DND-41 (cell line): Measurements from ENCODE around the gene APOL6.
"Not testable (repeated sequence)": the region's sequence is repeated elsewhere in the genome, so short reads cannot be mapped to it uniquely, and the experiment has no call there.

ENCODE experiments used
- ATAC-seq: fragments of 200-7000 bp; cut with Tn5 transposase; 3 replicates; pipeline ENCODE4 v1.9.1; 2021; ENCODE audit warnings: low read depth; ENCODE audit not compliant: insufficient read depth
- DNase-seq: peaks from one replicate; pipeline ENCODE4 v3.0.0-alpha.2; 2020
- H2AFZ ChIP-seq: 2 replicates; pipeline ENCODE4 v1.6.0; 2012; ENCODE audit warnings: low read depth, low read length
- H3K27ac ChIP-seq: 2 replicates; pipeline ENCODE4 v1.5.1; 2012; ENCODE audit warnings: low read length, inconsistent platforms
- H3K27me3 ChIP-seq: fragments of 200-600 bp; sonication (generic); 2 replicates; pipeline ENCODE4 v1.6.0; 2012; ENCODE audit warnings: low read length, mild to moderate bottlenecking, inconsistent platforms; ENCODE audit not compliant: insufficient read depth, poor library complexity
- H3K36me3 ChIP-seq: 2 replicates; pipeline ENCODE4 v1.5.1; 2012; ENCODE audit warnings: low read length, inconsistent platforms; ENCODE audit not compliant: insufficient read depth
- H3K4me1 ChIP-seq: 2 replicates; pipeline ENCODE4 v1.5.1; 2012; ENCODE audit warnings: mild to moderate bottlenecking, low read length; ENCODE audit not compliant: insufficient read depth
- H3K4me2 ChIP-seq: 2 replicates; pipeline ENCODE4 v1.6.0; 2012; ENCODE audit warnings: mild to moderate bottlenecking, moderate library complexity, low read length, inconsistent platforms; ENCODE audit not compliant: insufficient read depth
- H3K4me3 ChIP-seq, 2 experiments: fragments of 200-600 bp in 1 of 2; shearing (Covaris generic) in 1 of 2; 2 replicates each; pipeline ENCODE4 v1.5.1; 2012 to 2016; ENCODE audit warnings: inconsistent platforms in 2 of 2, low read length in 2 of 2, mild to moderate bottlenecking in 2 of 2, low read depth in 1 of 2, moderate library complexity in 1 of 2
- H3K79me2 ChIP-seq: 2 replicates; pipeline ENCODE4 v1.6.0; 2012; ENCODE audit warnings: low read length, inconsistent platforms; ENCODE audit not compliant: insufficient read depth
- H3K9ac ChIP-seq: 2 replicates; pipeline ENCODE4 v1.6.0; 2012; ENCODE audit warnings: low read depth, mild to moderate bottlenecking, inconsistent platforms, low read length, moderate library complexity
- H3K9me3 ChIP-seq: 2 replicates; pipeline ENCODE4 v1.5.1; 2012; ENCODE audit warnings: low read length, moderate library complexity, mild to moderate bottlenecking, inconsistent platforms; ENCODE audit not compliant: insufficient read depth, severe bottlenecking
- H4K20me1 ChIP-seq: 2 replicates; pipeline ENCODE4 v1.6.0; 2012; ENCODE audit warnings: low read length; ENCODE audit not compliant: insufficient read depth
- EZH2 ChIP-seq: IDR thresholded peaks from 3 replicates; pipeline ENCODE4 v1.6.1; 2012; ENCODE audit warnings: borderline replicate concordance, low read depth, mild to moderate bottlenecking, moderate library complexity, low read length, inconsistent platforms; ENCODE audit not compliant: severe bottlenecking
- TF ChIP-seq, protein P1 (sequence below): IDR thresholded peaks from 2 replicates; pipeline ENCODE4 v1.5.1; 2012; ENCODE audit warnings: borderline replicate concordance, low read length, moderate library complexity, mild to moderate bottlenecking; ENCODE audit not compliant: poor library complexity, severe bottlenecking; ENCODE audit errors: extremely low read depth

Gene APOL6

DNA sequence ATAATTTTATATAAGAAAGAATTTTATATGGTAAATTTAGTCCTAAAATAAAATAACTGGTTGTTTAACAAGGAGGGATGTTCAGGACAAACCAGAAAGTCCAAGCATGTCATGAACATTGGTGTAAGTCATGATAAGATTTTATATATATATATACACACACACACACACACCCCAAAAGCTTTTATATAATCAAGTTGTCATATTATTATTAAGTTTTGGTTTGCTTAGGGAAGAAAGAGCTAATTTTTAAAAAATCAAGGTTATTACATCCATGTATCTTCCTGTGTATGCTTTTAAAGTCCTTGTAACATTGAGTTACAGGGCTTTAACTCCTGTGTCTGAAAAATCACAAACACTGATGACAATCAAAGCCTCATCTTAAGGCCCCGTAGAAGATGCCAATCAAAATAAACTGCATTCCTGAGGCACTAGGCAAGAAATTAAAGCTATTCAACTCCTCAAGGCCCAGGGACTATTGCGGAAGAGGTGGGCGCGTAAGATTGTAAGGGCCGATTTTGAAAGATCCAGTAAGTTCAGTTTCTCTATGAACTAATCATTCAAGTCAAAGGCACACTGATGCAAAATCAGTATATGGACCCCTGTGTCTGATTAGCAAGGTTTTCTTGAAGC, 16.8 kb downstream of the APOL6 start:
- no peak for DNase-seq
- H2AFZ ChIP-seq: no peak overlapping the region
- no peak overlapping the region for H3K9ac ChIP-seq
- no peak overlapping the region; a peak in 1 of 4 replicates for H3K4me3 ChIP-seq
- no peaks in the 10 kb centered on the region for H4K20me1 ChIP-seq
- H3K79me2 ChIP-seq: peaks cover 9% of the 10 kb centered on the region
- TF ChIP-seq, protein P1, sequence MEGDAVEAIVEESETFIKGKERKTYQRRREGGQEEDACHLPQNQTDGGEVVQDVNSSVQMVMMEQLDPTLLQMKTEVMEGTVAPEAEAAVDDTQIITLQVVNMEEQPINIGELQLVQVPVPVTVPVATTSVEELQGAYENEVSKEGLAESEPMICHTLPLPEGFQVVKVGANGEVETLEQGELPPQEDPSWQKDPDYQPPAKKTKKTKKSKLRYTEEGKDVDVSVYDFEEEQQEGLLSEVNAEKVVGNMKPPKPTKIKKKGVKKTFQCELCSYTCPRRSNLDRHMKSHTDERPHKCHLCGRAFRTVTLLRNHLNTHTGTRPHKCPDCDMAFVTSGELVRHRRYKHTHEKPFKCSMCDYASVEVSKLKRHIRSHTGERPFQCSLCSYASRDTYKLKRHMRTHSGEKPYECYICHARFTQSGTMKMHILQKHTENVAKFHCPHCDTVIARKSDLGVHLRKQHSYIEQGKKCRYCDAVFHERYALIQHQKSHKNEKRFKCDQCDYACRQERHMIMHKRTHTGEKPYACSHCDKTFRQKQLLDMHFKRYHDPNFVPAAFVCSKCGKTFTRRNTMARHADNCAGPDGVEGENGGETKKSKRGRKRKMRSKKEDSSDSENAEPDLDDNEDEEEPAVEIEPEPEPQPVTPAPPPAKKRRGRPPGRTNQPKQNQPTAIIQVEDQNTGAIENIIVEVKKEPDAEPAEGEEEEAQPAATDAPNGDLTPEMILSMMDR: no peak
- no peak for TF ChIP-seq EZH2
- H3K36me3 ChIP-seq: peaks cover 59% of the 10 kb centered on the region
- no peaks in the 10 kb centered on the region for H3K27me3 ChIP-seq
- no peak overlapping the region for H3K27ac ChIP-seq
- H3K4me2 ChIP-seq: no peak overlapping the region
- H3K9me3 ChIP-seq: peaks cover 53% of the 10 kb centered on the region
- H3K4me1 ChIP-seq: peaks cover 14% of the 10 kb centered on the region
- ATAC-seq: no peak

DNA sequence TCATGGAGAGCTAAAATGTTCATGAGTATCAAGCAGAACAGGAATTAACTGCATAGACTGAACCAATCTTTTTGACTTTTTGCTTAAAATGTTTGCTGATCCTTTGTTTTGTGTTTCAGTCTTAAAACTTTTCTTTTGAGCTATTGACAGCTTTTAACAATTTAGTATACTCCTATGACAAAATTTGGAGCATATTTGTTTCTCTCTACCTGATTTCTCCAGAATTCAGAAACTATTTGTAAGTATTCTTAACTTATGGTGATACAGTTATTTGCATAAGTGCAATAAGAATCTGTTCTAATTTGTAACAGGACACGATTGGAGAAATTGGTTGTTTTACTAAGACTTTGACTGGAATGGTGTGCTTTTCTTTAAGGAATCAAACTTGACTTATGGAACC, 18.5 kb downstream of the APOL6 start:
- H2AFZ ChIP-seq, H3K9ac ChIP-seq, H4K20me1 ChIP-seq, H3K27me3 ChIP-seq, H3K27ac ChIP-seq, H3K79me2 ChIP-seq, H3K4me2 ChIP-seq, H3K4me1 ChIP-seq, ATAC-seq, H3K4me3 ChIP-seq, DNase-seq: not testable (repeated sequence)
- H3K9me3 ChIP-seq: peaks cover 48% of the 10 kb centered on the region
- peaks cover 46% of the 10 kb centered on the region for H3K36me3 ChIP-seq

DNA sequence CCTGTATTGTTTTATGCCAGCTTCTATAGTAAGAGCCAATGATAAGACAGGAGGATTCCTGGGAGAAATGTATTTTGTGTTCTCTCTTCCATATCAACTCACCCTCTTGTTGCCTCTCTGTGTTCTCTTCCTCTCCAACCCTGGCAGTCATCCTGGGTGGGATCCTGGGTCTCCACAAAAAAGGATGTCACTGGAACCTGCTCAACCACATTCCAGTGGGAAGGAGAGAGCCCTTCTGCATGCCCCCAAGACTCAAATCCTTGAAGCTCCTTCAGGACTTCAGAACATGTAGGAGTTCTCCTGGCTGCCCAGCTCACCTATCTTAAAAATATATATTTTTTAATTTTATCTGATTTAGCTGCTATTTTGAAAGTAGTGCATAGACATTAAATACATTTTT, 26.1 kb downstream of the APOL6 start:
- Histone ChIP-seq H3K4me3 (no peak overlapping the region), H3K4me1 (no peaks in the 10 kb centered on the region), H3K27me3 (no peaks in the 10 kb centered on the region), H3K9ac (no peak overlapping the region), H3K4me2 (no peak overlapping the region), H2AFZ (no peak overlapping the region), H4K20me1 (no peaks in the 10 kb centered on the region), H3K36me3 (no peaks in the 10 kb centered on the region), H3K27ac (no peak overlapping the region), H3K9me3 (peaks cover 4% of the 10 kb centered on the region), H3K79me2 (no peaks in the 10 kb centered on the region)
- DNase-seq (no peak), ATAC-seq (no peak)
- no peak for TF ChIP-seq EZH2
- TF ChIP-seq, protein P1: no peak

DNA sequence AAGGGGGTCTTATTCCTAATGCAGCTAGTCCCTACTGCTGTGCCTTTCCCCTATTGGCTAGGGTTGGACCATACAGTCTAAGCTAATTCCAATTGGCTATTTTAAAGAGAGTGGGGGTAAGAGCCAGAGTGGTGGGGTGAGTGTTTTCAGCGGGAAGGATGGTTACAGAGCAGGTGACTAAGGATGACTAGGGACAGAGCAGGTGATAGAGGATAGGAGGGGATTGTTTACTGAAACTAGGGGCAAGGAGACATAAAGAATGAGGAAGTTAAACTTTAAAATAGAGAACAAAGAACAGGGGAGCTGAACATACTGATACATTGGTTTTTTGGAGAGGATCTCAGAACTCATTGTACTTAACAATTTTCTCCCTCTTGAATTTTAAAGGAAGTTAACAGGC, 27.8 kb downstream of the APOL6 start:
- not testable (repeated sequence) for H3K27me3 ChIP-seq, H2AFZ ChIP-seq, H3K9ac ChIP-seq, H3K4me2 ChIP-seq, H3K36me3 ChIP-seq, H3K9me3 ChIP-seq, H3K79me2 ChIP-seq, DNase-seq, ATAC-seq, H3K4me1 ChIP-seq, H3K27ac ChIP-seq, H3K4me3 ChIP-seq, H4K20me1 ChIP-seq
